OCI-LY7 (cell line): ENCODE results near the gene SIX3. TPM values are rescaled to one million over a fixed set of nuclear protein-coding genes. Genes with fewer than 3 reads are reported as not detected.

Experiments used
- BruUV-seq: library from RNA; stranded (reverse); fragments of 400-500 nt; replicated peaks from 2 replicates; lab custom pipeline; 2021; lab: Mats Ljungman, UMichigan
- CTCF ChIA-PET: fragments of 300-600 bp; sonication (Branson Sonifier 250); formaldehyde crosslinking; loops from one replicate; lab custom pipeline; 2022; ENCODE audit warnings: antibody characterized with exemption; ENCODE audit not compliant: unreplicated experiment; lab: Charles Lee
- POLR2A ChIA-PET: fragments of 300-600 bp; sonication (Branson Sonifier 250); formaldehyde crosslinking; loops from one replicate; lab custom pipeline; 2022; ENCODE audit warnings: antibody characterized with exemption; lab: Charles Lee
- DNase-seq: peaks from one replicate; pipeline ENCODE4 v3.0.0-alpha.2; 2015; ENCODE audit warnings: low spot score
- H2AFZ ChIP-seq: fragments of 200-600 bp; sonication (generic), shearing (Covaris generic); 2 replicates; pipeline ENCODE4 v1.6.1; 2014; ENCODE audit warnings: mild to moderate bottlenecking, antibody characterized with exemption, low read length, moderate library complexity
- H3K27ac ChIP-seq: fragments of 200-600 bp; sonication (generic); 2 replicates; pipeline ENCODE4 v1.5.1; 2014; ENCODE audit warnings: mixed run types, low read depth, mild to moderate bottlenecking, moderate library complexity, low read length, inconsistent platforms; ENCODE audit not compliant: poor library complexity, severe bottlenecking
- H3K36me3 ChIP-seq: fragments of 200-600 bp; sonication (generic); 2 replicates; pipeline ENCODE4 v1.6.1; 2014; ENCODE audit warnings: mild to moderate bottlenecking, antibody characterized with exemption, low read length, moderate library complexity, mixed read lengths; ENCODE audit not compliant: insufficient read depth
- H3K4me1 ChIP-seq: fragments of 200-600 bp; sonication (generic); 2 replicates; pipeline ENCODE4 v1.5.1; 2014; ENCODE audit warnings: mild to moderate bottlenecking, low read length; ENCODE audit not compliant: insufficient read depth, poor library complexity, severe bottlenecking
- H3K4me2 ChIP-seq: fragments of 200-600 bp; sonication (generic); 2 replicates; pipeline ENCODE4 v1.6.1; 2014; ENCODE audit warnings: mild to moderate bottlenecking, low read length
- H3K4me3 ChIP-seq: fragments of 200-600 bp; sonication (generic); 2 replicates; pipeline ENCODE4 v1.5.1; 2014; ENCODE audit warnings: mild to moderate bottlenecking, low read depth, low read length; ENCODE audit not compliant: poor library complexity, severe bottlenecking
- H3K79me2 ChIP-seq: fragments of 200-600 bp; sonication (generic); 2 replicates; pipeline ENCODE4 v1.6.1; 2016; ENCODE audit warnings: low read depth, mild to moderate bottlenecking, low read length, moderate library complexity, mixed read lengths; ENCODE audit not compliant: insufficient read depth
- H3K9me2 ChIP-seq: fragments of 200-600 bp; sonication (generic); 2 replicates; pipeline ENCODE4 v1.6.1; 2016; ENCODE audit warnings: mild to moderate bottlenecking, low read length, mixed read lengths; ENCODE audit not compliant: insufficient read depth
- H3K9me3 ChIP-seq: fragments of 200-600 bp; sonication (generic); 2 replicates; pipeline ENCODE4 v1.6.1; 2014; ENCODE audit warnings: mild to moderate bottlenecking, mixed run types, low read length, mixed read lengths
- H4K20me1 ChIP-seq: fragments of 200-600 bp; sonication (generic); 2 replicates; pipeline ENCODE4 v1.6.1; 2014; ENCODE audit warnings: mild to moderate bottlenecking, antibody characterized with exemption, low read length, moderate library complexity, mixed read lengths; ENCODE audit not compliant: insufficient read depth
- EZH2phosphoT487 ChIP-seq: fragments of 200-600 bp; sonication (generic); IDR thresholded peaks from 2 replicates; pipeline ENCODE4 v1.6.1; 2018; ENCODE audit warnings: low read depth, borderline replicate concordance, mild to moderate bottlenecking, mixed run types, antibody characterized with exemption, low read length, moderate library complexity, mixed read lengths
- intact Hi-C: fragments of 100-400 bp; cut with micrococcal nuclease; formaldehyde crosslinking; loops from one replicate; pipeline ENCODE4 v1.10.0; 2022; ENCODE audit not compliant: unreplicated experiment
- total RNA-seq, 2 experiments: library from RNA; depleted of rRNA in 1 of 2; stranded (reverse); fragments of >200 nt in 1 of 2; shearing (Covaris generic) in 1 of 2; gene quantifications; 2 replicates each; pipeline ENCODE4 v1.2.3, GENCODE V29; 2014 to 2022
- TF ChIP-seq, protein P1 (sequence below): fragments of 200-600 bp; sonication (generic); conservative IDR thresholded peaks from 2 replicates; pipeline ENCODE4 v1.5.1; 2014; ENCODE audit warnings: mild to moderate bottlenecking, antibody characterized with exemption, low read length, moderate library complexity, mixed read lengths

The SIX3 gene
- total RNA-seq, 2 experiments from 2014 or later, result not detected

DNA sequence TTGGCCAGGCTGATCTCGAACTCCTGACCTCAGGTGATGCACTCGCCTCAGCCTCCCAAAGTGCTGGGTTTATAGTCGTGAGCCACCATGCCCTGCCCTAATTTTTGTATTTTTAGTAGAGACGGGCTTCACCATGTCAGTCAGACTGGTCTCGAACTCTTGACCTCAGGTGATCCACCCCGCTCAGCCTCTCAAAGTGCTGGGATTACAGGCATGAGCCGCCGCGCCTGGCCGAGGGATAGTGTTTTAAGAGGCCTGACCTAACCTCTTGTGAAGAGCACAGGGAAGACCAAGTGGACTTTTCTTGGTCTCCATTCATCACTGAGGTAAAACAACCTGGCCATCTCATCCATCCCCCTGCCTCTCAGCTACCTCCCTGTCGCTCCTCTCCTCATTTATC, 38.1 kb downstream of the SIX3 start:
- CTCF ChIA-PET, result no interaction called here
- no TSS peak for BruUV-seq

DNA sequence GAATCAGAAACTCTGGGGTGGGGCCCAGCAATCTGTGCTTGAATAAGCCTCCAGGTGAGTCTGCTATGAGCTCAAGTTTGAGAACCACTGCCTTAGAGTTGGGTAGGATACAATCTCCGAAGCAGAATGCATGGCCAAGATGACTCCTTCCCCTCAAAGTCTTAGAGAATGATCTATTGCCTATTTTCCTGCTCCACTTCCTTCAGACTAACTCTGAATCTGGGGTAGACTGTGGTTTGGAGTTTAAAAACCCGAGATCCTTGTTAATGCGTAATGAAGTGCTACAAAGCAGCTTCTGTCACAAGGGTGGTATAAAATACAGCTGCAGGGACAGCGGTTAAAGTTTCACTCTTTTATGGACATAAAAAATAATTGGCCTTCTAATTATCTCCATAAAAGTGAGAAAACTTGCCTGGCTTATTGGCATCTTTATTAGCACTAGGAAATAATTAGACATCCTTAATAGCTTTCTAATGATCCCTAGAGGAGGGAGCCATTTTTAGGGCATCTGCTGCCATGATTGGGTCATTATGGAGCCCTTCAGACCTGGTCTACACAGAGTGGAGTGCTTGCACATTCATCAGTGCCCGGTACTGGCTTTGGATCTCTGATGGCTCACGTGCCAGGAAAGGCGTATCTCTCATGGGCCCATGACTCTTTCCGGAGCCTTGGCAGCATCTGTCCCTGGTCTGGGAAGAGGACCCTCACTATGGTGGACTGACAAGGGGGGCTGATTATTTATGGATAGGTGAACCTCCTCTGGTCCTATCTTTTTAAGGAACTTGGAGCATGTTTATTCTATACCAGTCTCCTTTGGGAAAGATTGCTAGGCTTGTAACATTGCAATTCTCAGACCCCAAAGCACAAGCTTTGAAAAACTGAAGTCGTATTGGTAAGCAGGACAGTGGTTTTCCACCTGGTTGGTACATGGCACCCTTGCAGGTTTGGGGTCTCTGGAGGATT, 39.5 kb downstream of the SIX3 start:
- peak overlapping the region; percentile 84; the same call in 1 of the 2 replicates for H2AFZ ChIP-seq
- no peak overlapping the region for H3K27ac ChIP-seq
- DNase-seq, result no peak
- intact Hi-C loops, result loop anchor here (1.0 to 10.0 kb wide), 3 partner anchors 244 to 661 kb away; no protein-coding TSS in a partner anchor
- no peaks in the 10 kb centered on the region for H3K79me2 ChIP-seq
- ChIA-PET CTCF (interaction anchor here (0.6 to 3.0 kb wide), 2 partner anchors 513 to 1592 kb away, joined by 3 to 19 read pairs; no protein-coding TSS in a partner anchor), POLR2A (interaction anchor here (0.7 to 2.7 kb wide), 2 partner anchors 10 to 513 kb away, joined by 3 to 18 read pairs; no protein-coding TSS in a partner anchor)
- no peaks in the 10 kb centered on the region for H3K36me3 ChIP-seq
- no TSS peak for BruUV-seq
- H3K4me3 ChIP-seq, result no peak overlapping the region
- no peaks in the 10 kb centered on the region for H3K9me3 ChIP-seq
- H4K20me1 ChIP-seq, result no peaks in the 10 kb centered on the region
- TF ChIP-seq EZH2phosphoT487, result no peak
- TF ChIP-seq, protein P1, sequence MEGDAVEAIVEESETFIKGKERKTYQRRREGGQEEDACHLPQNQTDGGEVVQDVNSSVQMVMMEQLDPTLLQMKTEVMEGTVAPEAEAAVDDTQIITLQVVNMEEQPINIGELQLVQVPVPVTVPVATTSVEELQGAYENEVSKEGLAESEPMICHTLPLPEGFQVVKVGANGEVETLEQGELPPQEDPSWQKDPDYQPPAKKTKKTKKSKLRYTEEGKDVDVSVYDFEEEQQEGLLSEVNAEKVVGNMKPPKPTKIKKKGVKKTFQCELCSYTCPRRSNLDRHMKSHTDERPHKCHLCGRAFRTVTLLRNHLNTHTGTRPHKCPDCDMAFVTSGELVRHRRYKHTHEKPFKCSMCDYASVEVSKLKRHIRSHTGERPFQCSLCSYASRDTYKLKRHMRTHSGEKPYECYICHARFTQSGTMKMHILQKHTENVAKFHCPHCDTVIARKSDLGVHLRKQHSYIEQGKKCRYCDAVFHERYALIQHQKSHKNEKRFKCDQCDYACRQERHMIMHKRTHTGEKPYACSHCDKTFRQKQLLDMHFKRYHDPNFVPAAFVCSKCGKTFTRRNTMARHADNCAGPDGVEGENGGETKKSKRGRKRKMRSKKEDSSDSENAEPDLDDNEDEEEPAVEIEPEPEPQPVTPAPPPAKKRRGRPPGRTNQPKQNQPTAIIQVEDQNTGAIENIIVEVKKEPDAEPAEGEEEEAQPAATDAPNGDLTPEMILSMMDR, result no peak
- peaks cover 21% of the 10 kb centered on the region for H3K4me1 ChIP-seq
- no peak overlapping the region for H3K4me2 ChIP-seq
- H3K9me2 ChIP-seq, result no peaks in the 10 kb centered on the region

More for the DNA sequence above, 38.1 kb downstream of the SIX3 start:
- DNase-seq, result no peak
- Histone ChIP-seq H3K27ac (no peak overlapping the region), H3K9me3 (no peaks in the 10 kb centered on the region), H3K4me3 (no peak overlapping the region), H3K4me1 (peaks cover 21% of the 10 kb centered on the region), H3K79me2 (no peaks in the 10 kb centered on the region), H3K9me2 (no peaks in the 10 kb centered on the region), H2AFZ (no peak overlapping the region), H3K4me2 (no peak overlapping the region), H3K36me3 (no peaks in the 10 kb centered on the region), H4K20me1 (no peaks in the 10 kb centered on the region)
- intact Hi-C loops, result no loop called here
- TF ChIP-seq, protein P1, result no peak
- no peak for TF ChIP-seq EZH2phosphoT487
- POLR2A ChIA-PET, result interaction anchor here (0.6 kb wide), 1 partner anchor 615 kb away, joined by 3 read pairs; no protein-coding TSS in a partner anchor
